Peyer's patch (tissue), 4 donors: ENCODE data around the gene NFATC4. TPM values are rescaled to one million over a fixed set of nuclear protein-coding genes. Genes with fewer than 3 reads are reported as not detected.
A peak's percentile ranks its signal among the peaks of the same experiment; 100 is the strongest.

Experiments used
- DNase-seq, 3 donors: peaks; one replicate each; pipeline ENCODE4 v3.0.0-alpha.2; 2017 to 2019
- H3K27ac ChIP-seq, 4 donors: fragments of 200-600 bp; sonication (generic); one replicate each; pipeline ENCODE4 v1.5.1; 2016 to 2019
- H3K27me3 ChIP-seq, 2 donors: fragments of 200-600 bp; sonication (generic); one replicate each; pipeline ENCODE4 v1.5.1; 2019
- H3K36me3 ChIP-seq, 3 donors: fragments of 200-600 bp; sonication (generic); one replicate each; pipeline ENCODE4 v1.5.1; 2016 to 2019
- H3K4me1 ChIP-seq, 4 donors: fragments of 200-600 bp; sonication (generic); one replicate each; pipeline ENCODE4 v1.5.1; 2016 to 2019
- H3K4me3 ChIP-seq, 4 donors: fragments of 200-600 bp; sonication (generic); 1 replicate in 3 of 4; 2 replicates in 1 of 4; pipeline ENCODE4 v1.5.1; 2016 to 2019; ENCODE audit warnings: mild to moderate bottlenecking in 1 of 4
- H3K9me3 ChIP-seq, 4 donors: fragments of 200-600 bp; sonication (generic); one replicate each; pipeline ENCODE4 v1.5.1; 2016 to 2019; ENCODE audit warnings: mild to moderate bottlenecking in 1 of 4
- POLR2A ChIP-seq, 2 donors: fragments of 450-650 bp; IDR thresholded peaks; one replicate each; pipeline ENCODE4 v1.5.1; 2017; ENCODE audit warnings: antibody characterized with exemption in 2 of 2, mild to moderate bottlenecking in 2 of 2, moderate library complexity in 2 of 2
- total RNA-seq, 4 donors: library from RNA; depleted of rRNA; stranded (reverse); fragments of >200 nt; gene quantifications; one replicate each; pipeline ENCODE4 v1.1.0, GENCODE V29; 2016
- TF ChIP-seq, protein P1 (sequence below), 6 experiments: fragments of 450-650 bp in 4 of 6; fragments of 200-600 bp in 2 of 6; sonication (generic) in 1 of 6; IDR thresholded peaks; one replicate each; pipeline ENCODE4 v1.5.1; 2017 to 2019; ENCODE audit warnings: antibody characterized with exemption in 6 of 6, mild to moderate bottlenecking in 3 of 6, moderate library complexity in 1 of 6

Gene NFATC4
- total RNA-seq, 4 donors from 2014 or later: 6.5 to 52.0 (median 21.5) TPM

GRCh38 chr14:24414077-24414476, 46.1 kb downstream of the NFATC4 start:
- Histone ChIP-seq H3K27ac (no peak overlapping the region), H3K27me3 (no peaks in the 10 kb centered on the region), H3K9me3 (no peaks in the 10 kb centered on the region), H3K4me1 (peaks cover 0 to 10% (median 0%) of the 10 kb centered on the region in 4 donors), H3K4me3 (no peak overlapping the region), H3K36me3 (peaks cover 0 to 28% (median 0%) of the 10 kb centered on the region in 3 donors)
- peak in 1 of 3 donors; percentile 9 for DNase-seq
- TF ChIP-seq POLR2A (IDR thresholded peaks at IDR 0.05): no peak
- TF ChIP-seq, protein P1, sequence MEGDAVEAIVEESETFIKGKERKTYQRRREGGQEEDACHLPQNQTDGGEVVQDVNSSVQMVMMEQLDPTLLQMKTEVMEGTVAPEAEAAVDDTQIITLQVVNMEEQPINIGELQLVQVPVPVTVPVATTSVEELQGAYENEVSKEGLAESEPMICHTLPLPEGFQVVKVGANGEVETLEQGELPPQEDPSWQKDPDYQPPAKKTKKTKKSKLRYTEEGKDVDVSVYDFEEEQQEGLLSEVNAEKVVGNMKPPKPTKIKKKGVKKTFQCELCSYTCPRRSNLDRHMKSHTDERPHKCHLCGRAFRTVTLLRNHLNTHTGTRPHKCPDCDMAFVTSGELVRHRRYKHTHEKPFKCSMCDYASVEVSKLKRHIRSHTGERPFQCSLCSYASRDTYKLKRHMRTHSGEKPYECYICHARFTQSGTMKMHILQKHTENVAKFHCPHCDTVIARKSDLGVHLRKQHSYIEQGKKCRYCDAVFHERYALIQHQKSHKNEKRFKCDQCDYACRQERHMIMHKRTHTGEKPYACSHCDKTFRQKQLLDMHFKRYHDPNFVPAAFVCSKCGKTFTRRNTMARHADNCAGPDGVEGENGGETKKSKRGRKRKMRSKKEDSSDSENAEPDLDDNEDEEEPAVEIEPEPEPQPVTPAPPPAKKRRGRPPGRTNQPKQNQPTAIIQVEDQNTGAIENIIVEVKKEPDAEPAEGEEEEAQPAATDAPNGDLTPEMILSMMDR (IDR thresholded peaks at IDR 0.05): no peak

GRCh38 chr14:24414732-24415420, 46.9 kb downstream of the NFATC4 start:
- Histone ChIP-seq H3K4me3 (no peak overlapping the region), H3K9me3 (no peaks in the 10 kb centered on the region), H3K27me3 (no peaks in the 10 kb centered on the region), H3K4me1 (peaks cover 0 to 11% (median 0%) of the 10 kb centered on the region in 4 donors), H3K36me3 (peaks cover 0 to 22% (median 0%) of the 10 kb centered on the region in 3 donors), H3K27ac (no peak overlapping the region)
- no peak for TF ChIP-seq POLR2A (IDR thresholded peaks at IDR 0.05)
- TF ChIP-seq, protein P1 (IDR thresholded peaks at IDR 0.05): no peak
- peak in 1 of 3 donors; percentile 40 for DNase-seq

DNA sequence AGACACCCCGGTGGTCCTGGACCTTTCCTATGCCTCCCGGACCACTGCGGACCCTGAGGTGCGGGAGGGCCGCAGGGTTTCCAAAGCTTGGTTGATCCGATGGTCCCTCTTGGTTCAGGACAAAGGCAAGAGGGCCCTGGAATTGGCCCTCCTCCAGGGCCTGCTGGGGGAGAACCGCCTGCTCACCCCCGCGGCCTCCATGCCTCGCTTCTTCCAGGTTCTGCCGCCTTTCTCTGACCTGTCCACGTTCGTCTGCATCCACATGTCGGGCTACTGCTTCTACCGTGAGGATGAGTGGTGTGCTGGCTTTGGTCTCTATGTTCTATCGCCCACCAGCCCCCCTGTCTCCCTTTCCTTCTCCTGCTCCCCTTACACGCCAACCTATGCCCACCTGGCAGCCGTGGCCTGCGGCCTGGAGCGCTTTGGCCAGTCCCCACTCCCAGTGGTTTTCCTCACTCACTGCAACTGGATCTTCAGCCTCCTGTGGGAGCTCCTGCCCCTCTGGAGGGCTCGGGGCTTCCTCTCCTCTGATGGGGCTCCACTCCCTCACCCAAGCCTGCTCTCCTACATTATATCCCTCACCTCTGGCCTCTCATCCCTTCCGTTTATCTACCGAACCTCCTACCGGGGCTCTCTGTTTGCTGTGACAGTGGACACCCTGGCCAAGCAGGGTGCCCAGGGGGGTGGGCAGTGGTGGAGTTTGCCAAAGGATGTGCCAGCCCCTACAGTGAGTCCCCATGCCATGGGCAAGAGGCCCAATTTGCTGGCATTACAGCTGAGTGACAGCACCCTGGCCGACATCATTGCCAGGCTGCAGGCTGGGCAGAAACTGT, 47.7 kb downstream of the NFATC4 start:
- Histone ChIP-seq H3K9me3 (no peaks in the 10 kb centered on the region), H3K36me3 (peaks cover 0 to 22% (median 0%) of the 10 kb centered on the region in 3 donors), H3K4me1 (peaks cover 0 to 11% (median 0%) of the 10 kb centered on the region in 4 donors), H3K27me3 (no peaks in the 10 kb centered on the region), H3K4me3 (no peak overlapping the region), H3K27ac (no peak overlapping the region)
- DNase-seq: peak in 1 of 3 donors; percentile 23
- TF ChIP-seq, protein P1 (IDR thresholded peaks at IDR 0.05): no peak
- TF ChIP-seq POLR2A (IDR thresholded peaks at IDR 0.05): no peak

DNA sequence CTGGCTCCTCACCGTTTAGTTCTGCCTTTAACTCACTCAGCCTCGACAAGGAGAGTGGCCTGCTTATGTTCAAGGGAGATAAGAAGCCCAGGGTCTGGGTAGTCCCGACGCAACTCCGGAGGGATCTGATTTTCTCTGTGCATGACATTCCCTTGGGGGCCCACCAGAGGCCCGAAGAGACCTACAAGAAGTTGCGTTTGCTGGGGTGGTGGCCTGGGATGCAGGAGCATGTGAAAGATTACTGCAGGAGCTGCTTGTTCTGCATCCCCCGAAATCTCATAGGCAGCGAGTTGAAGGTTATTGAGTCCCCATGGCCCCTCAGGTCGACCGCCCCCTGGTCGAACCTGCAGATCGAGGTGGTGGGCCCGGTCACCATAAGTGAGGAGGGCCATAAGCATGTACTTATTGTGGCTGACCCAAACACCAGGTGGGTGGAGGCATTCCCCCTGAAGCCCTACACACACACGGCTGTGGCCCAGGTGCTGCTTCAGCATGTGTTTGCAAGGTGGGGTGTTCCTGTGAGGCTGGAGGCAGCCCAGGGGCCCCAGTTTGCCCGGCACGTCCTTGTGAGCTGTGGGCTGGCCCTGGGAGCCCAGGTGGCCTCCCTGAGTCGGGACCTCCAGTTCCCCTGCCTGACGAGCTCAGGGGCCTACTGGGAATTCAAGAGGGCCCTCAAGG, 48.4 kb downstream of the NFATC4 start:
- H3K4me3 ChIP-seq: no peak overlapping the region
- peak in 1 of 3 donors; percentile 36 for DNase-seq
- peaks cover 0 to 11% (median 0%) of the 10 kb centered on the region in 4 donors for H3K4me1 ChIP-seq
- H3K27ac ChIP-seq: no peak overlapping the region
- H3K36me3 ChIP-seq: peaks cover 0 to 22% (median 0%) of the 10 kb centered on the region in 3 donors
- TF ChIP-seq POLR2A (IDR thresholded peaks at IDR 0.05): no peak
- TF ChIP-seq, protein P1 (IDR thresholded peaks at IDR 0.05): no peak
- H3K9me3 ChIP-seq: no peaks in the 10 kb centered on the region
- H3K27me3 ChIP-seq: no peaks in the 10 kb centered on the region

GRCh38 chr14:24416932-24417619, 49.1 kb downstream of the NFATC4 start:
- TF ChIP-seq POLR2A (IDR thresholded peaks at IDR 0.05): no peak
- TF ChIP-seq, protein P1 (IDR thresholded peaks at IDR 0.05): no peak
- H3K4me1 ChIP-seq: peaks cover 0 to 12% (median 0%) of the 10 kb centered on the region in 4 donors
- no peaks in the 10 kb centered on the region for H3K9me3 ChIP-seq
- H3K36me3 ChIP-seq: peaks cover 0 to 22% (median 0%) of the 10 kb centered on the region in 3 donors
- H3K4me3 ChIP-seq: no peak overlapping the region
- H3K27ac ChIP-seq: no peak overlapping the region
- H3K27me3 ChIP-seq: no peaks in the 10 kb centered on the region
- DNase-seq: peak in 1 of 3 donors; percentile 41
